LNCAP (cell line): ENCODE data around the gene ARFGEF3.

ENCODE experiments used
- CTCF ChIP-seq: fragments of 450-650 bp; IDR thresholded peaks from 2 replicates; pipeline ENCODE4 v1.5.1; 2017; ENCODE audit warnings: mild to moderate bottlenecking

Gene ARFGEF3

GRCh38 chr6:138331444-138331843 is 169.7 kb downstream of the ARFGEF3 start:
- no peak for TF ChIP-seq CTCF

GRCh38 chr6:138331984-138332383 is 170.2 kb downstream of the ARFGEF3 start:
- no peak for TF ChIP-seq CTCF

GRCh38 chr6:138334000-138334399 is 172.3 kb downstream of the ARFGEF3 start:
- TF ChIP-seq CTCF: no peak

GRCh38 chr6:138334963-138335362 is 173.2 kb downstream of the ARFGEF3 start:
- no peak for TF ChIP-seq CTCF

- no peak for TF ChIP-seq CTCF
Observed at GRCh38 chr6:138336221-138336620, 174.5 kb downstream of the ARFGEF3 start.

GRCh38 chr6:138337076-138337475 is 175.3 kb downstream of the ARFGEF3 start:
- TF ChIP-seq CTCF: no peak

GRCh38 chr6:138339024-138339423 is 177.3 kb downstream of the ARFGEF3 start:
- no peak for TF ChIP-seq CTCF

GRCh38 chr6:138341176-138341575 is 179.4 kb downstream of the ARFGEF3 start:
- no peak for TF ChIP-seq CTCF
